Liver (tissue), 3 donors: Measurements from ENCODE around the gene MAP3K3.

Experiments
- CTCF ChIP-seq: fragments of 150-350 bp; IDR thresholded peaks from 2 replicates; pipeline ENCODE4 v1.5.1; 2017; ENCODE audit warnings: improper control_type of control experiment, low read depth, low read length; ENCODE audit not compliant: missing input control
- EGR1 ChIP-seq, 2 donors: IDR thresholded peaks; 2 replicates each; pipeline ENCODE4 v1.6.1; 2016 to 2018; ENCODE audit warnings: antibody characterized with exemption in 2 of 2, low read depth in 2 of 2
- FOXA2 ChIP-seq: IDR thresholded peaks from 2 replicates; pipeline ENCODE4 v1.6.1; 2016; ENCODE audit warnings: antibody characterized with exemption
- JUND ChIP-seq, 2 donors: IDR thresholded peaks; 2 replicates each; pipeline ENCODE4 v1.6.1; 2016; ENCODE audit warnings: antibody characterized with exemption in 2 of 2
- MAX ChIP-seq: IDR thresholded peaks from 2 replicates; pipeline ENCODE4 v1.6.1; 2016; ENCODE audit warnings: antibody characterized with exemption
- RAD21 ChIP-seq, 2 donors: IDR thresholded peaks; 2 replicates each; pipeline ENCODE4 v1.6.1; 2016; ENCODE audit warnings: antibody characterized with exemption in 2 of 2, mild to moderate bottlenecking in 2 of 2
- REST ChIP-seq: IDR thresholded peaks from 2 replicates; pipeline ENCODE4 v1.6.1; 2016; ENCODE audit warnings: antibody characterized with exemption, mild to moderate bottlenecking
- SP1 ChIP-seq: IDR thresholded peaks from 2 replicates; pipeline ENCODE4 v1.6.1; 2018; ENCODE audit warnings: antibody characterized with exemption, mild to moderate bottlenecking
- TAF1 ChIP-seq: conservative IDR thresholded peaks from 2 replicates; pipeline ENCODE4 v1.6.1; 2016; ENCODE audit warnings: antibody characterized with exemption, mild to moderate bottlenecking
- YY1 ChIP-seq: IDR thresholded peaks from 2 replicates; pipeline ENCODE4 v1.6.1; 2016; ENCODE audit warnings: antibody characterized with exemption, mild to moderate bottlenecking
- TF ChIP-seq, protein P1 (sequence below): IDR thresholded peaks from 2 replicates; pipeline ENCODE4 v1.6.1; 2016; ENCODE audit warnings: antibody characterized with exemption
- donor health status: healthy.
- donor health status: healthy.

- TF ChIP-seq CTCF (no peak), REST (no peak), YY1 (no peak), JUND (IDR thresholded peaks at IDR 0.05) (no peak), TAF1 (no peak), SP1 (no peak), FOXA2 (no peak), MAX (no peak), RAD21 (IDR thresholded peaks at IDR 0.05) (no peak), EGR1 (IDR thresholded peaks at IDR 0.05; ENCODE audit: low read depth in 2 of 2) (no peak)
- TF ChIP-seq, protein P1, sequence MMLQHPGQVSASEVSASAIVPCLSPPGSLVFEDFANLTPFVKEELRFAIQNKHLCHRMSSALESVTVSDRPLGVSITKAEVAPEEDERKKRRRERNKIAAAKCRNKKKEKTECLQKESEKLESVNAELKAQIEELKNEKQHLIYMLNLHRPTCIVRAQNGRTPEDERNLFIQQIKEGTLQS = no peak
These were observed 961 bp upstream of the MAP3K3 start for GRCh38 chr17:63621229-63621683.
